ENCODE data around the gene NIPBL.

GRCh38 chr5:36998578-36998977 lies 122.0 kb downstream of the NIPBL start:
- TF ChIP-seq GATA2 (IDR thresholded peaks at IDR 0.05; ENCODE audit: low read depth, low read length): no peak
- TF ChIP-seq GATA3 (IDR thresholded peaks at IDR 0.05; ENCODE audit: low read depth, low read length): no peak

Data from SH-SY5Y (cell line).